ENCODE results near the gene MYEF2.
A peak's percentile ranks its signal among the peaks of the same experiment; 100 is the strongest.

Gene MYEF2

DNA sequence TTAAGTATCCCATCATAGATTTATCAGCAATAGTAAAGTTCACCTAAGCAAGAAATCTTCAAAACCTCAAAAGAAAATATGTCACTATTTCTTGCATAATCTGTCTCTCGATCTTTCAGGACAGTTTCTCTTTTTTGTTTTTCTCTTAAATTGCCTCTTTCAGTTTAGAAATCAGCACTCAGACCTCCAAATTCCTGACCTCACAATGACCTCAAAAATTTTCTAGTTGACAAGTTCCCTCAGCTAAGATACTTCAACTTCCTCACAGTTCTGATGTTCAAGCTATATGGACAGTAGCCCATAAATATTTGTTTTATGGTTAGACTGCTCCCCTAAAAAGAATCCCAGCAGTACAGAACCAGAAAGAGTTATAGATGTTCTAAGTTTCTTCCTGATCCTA, 33.2 kb downstream of the MYEF2 start:
- no peak for DNase-seq (ENCODE audit: low spot score)

DNA sequence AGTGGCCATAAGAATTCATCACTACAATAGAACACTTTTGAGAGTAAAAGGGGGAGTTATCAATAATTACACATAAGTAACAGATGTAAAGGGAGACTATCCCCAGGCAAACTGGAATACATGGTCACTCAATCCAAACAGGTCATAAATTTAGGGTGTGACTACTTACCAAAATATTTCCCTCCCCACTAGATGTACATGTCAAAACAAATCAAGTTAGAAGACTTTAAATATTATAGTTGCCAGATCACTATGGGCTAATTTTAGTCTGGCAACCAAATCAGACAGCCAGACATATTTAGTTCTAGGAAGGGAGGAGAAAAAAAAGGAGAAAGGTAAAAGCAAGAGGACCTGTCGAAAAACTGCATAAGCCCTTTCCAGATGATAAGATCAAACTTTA, 34.2 kb downstream of the MYEF2 start:
- no peak for DNase-seq (ENCODE audit: low spot score)

DNA sequence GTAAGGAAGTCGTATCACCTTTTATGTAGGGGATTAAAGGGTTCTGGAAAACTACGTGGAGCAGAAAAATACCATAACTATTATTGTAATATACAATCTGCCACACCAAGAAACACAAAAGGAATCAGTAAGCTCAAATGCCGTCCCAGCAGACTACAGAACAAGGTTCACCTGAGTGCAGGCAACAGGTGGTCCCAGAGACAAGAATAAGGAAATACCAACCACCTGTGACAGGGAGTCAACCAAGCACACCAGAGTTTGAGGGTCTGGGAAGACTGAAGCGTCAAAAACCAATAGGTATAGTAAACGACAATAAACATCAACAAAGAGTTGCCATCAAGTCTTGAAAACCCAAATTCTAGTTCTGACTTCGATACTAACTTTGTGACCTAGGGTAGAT, 45.2 kb downstream of the MYEF2 start:
- no peak for DNase-seq (ENCODE audit: low spot score)

DNA sequence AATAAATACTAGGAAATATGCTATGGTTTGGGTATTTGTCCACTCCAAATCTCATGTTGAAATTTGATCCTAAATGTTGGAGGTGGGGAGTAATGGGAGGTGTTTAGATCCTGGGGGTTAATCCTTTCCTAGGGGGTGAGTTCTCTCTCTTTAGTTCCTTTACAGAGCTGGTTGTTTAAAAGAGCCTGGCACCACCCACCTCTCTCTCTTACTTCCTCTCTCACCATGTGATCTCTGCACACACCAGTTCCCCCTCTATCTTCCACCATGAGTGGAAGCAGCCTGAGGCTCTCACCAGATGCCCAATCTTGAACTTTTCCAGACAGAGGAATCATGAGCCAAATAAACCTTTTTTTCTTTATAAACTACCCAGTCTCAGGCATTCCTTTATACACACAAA, 46.8 kb downstream of the MYEF2 start:
- no peak for DNase-seq (ENCODE audit: low spot score)

DNA sequence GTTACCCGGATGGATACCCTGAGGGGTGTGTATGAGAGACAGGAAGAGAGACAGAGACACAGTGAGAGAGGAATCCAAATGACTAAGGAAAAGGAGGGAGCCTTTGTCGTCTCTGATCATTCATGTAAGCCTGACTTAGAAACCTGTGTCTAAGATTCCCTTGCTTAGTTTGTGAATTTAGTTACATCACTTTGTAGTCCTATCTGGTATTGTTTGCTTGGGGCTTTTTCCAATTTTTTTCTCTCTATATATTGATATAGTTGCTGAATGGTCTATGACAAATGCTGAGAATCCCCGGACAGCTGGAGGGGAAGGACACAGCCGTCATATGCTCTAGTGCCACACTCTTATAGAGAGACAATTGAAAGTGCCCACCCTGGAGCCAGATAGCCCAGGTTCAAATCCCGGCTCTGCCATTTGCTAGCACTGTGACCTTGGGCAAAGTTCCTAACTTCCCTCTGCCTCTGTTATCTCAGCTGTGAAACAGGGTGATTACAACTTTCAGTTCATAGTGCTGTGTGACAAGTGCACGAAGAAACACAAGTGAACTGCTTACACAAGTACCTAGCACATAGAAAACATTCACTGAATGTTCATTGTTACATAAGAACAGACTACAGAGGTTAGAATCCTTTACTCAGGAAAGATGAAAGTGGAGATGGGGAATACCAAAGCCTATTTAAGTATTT, 51.3 kb downstream of the MYEF2 start:
- no peak for DNase-seq (ENCODE audit: low spot score)

DNA sequence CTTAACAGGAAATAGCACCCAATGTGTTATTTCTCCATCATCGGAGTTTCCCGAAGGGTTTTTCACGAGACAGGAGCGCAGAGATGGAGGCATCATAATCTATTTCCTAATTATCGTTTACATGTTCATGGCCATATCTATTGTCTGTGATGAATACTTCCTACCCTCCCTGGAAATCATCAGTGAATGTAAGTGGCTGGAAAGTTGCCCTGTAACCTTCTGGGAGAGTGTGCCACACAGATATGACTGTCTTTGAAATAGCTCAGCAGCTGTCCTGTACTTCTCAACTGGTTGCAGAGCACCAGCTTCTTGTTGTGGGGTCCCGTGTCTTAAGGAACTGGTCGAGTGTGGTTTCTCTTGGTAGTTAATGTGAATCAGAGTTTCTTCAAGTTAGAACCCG, 56.2 kb downstream of the MYEF2 start:
- no peak for DNase-seq (ENCODE audit: low spot score)

DNA sequence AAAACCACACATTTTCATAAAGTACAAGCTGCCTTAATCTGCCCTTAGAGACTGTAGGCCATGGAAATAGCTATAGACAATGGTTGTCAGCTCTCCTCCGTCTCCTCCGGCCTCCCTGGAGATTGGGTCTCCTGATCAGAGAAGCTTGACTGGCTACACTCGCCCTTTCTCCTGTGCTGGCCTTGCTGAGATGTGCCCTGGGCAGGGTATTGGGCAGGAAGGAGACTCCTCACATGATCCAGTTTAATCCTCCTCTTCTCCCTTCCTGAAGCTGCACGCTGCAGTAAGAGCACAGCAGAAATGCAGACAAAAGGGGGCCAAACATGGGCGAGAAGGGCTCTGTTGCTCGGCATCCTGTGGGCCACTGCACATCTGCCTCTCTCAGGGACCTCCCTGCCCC, 57.4 kb downstream of the MYEF2 start, which contains the start of gene SLC24A5:
TSS of gene SLC24A5 (plus strand) at position 246 of the 400 bp plus-strand sequence. CDS start at position 301, 55 bp downstream.
- no peak for DNase-seq (ENCODE audit: low spot score)

DNA sequence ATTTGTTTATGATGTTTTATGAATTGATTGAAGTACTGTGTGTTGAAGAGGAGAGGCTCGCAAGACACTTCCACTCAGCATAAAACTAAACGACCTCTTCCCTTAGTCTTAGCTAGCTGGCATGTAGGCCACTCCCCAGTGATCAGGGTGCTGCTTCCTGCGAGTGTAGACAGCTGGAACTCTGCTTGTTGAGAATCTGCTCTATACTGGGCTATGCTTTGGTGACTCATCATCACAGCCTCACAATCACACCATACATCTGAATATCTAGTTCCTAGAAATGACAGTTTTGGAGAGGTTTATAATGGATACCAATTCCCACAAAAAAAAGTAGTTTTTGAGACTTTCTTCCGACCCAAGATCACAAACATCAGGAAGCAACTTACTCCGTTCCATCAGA, 58.8 kb downstream of the MYEF2 start:
- no peak for DNase-seq (ENCODE audit: low spot score)

DNA sequence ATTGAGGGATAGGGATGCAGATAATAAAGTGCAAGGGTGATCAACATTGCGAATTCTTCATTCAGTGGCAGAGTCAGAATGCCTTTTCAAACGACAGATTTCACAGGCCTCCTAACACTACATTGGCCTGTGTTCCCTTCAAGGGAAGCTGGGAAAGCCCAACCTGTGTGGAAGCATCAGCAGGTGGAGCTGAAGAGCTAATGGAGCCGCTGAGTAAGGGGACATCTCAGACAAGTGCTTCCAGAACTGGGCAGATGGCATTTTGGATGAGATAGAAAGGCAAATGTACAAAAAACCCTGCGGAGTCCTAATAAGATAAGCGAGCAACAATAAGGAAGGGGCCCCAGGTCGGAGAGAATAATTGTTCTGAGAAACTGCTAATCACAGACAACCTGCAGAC, 65.9 kb downstream of the MYEF2 start:
- DNase-seq (ENCODE audit: low spot score), result peak; percentile 51

DNA sequence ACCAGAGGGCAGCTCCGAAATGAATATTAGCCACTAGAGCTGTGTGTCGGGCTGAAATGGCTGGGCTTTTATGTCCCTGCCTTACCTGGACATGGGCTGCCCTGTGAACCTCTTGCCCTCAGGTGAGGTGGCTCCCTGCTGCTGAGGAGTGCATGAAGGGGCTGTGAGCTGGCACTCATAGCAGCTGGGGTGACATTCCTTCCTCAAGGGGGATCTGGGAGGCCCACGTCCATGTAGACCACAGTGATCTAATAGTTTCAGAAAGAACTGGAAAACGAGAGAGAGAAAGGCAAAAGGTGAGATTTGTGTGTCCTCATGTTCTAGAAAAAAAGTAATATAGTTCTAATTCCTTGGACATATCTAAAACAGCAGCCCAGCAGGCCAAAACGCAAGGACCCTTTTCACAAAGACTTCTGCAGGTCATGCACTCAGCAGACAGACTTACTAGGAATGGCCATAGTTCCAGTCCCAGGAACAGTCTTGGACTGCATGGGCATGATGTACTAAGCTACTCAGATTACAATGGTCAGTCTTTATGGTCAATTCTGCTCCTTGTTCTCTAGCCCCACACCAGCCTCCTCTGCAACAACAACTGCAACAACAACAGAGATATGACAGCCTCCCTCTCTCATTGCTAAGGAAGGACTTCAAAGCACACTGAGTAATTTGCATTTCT, 68.1 kb downstream of the MYEF2 start:
- DNase-seq (ENCODE audit: low spot score), result peak; percentile 26

DNA sequence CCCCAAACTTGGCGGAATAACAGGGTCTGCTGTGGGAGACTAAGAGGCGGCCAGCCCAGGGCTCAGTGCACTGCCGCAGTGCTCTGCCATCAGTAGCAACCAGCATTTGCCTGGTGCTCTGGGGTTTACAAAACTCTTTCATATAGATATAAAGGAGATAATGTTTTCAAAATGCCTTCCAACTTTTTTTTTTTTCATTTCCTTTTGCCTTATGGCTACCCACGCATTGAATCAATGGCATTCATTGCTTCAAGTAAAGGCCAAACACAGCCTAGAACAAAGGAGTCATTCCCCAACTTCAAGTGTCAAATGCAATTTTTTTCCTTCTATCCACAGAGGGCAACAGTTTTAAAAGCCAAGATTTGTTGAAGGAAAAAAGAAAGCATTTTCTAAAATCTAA, 68.9 kb downstream of the MYEF2 start:
- DNase-seq (ENCODE audit: low spot score), result no peak

DNA sequence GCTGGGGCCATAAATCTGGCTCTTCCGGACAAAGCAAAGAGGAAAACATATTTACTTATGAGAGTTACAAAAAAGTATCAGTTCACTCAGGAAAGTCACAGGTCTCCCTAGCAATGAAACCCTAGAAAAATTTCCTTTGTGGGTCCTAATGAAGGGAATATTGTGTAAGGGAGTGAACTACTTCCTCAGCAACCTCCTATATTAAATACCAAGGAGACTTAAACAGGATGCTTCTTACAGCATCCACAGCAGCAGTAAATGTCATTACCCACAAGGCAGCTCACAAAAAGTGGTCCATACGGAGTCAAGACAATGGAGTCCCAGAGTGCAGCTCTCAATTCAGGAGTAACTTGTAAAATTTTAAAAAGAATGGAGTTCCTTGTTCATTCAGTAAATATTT, 72.2 kb downstream of the MYEF2 start:
- no peak for DNase-seq (ENCODE audit: low spot score)

DNA sequence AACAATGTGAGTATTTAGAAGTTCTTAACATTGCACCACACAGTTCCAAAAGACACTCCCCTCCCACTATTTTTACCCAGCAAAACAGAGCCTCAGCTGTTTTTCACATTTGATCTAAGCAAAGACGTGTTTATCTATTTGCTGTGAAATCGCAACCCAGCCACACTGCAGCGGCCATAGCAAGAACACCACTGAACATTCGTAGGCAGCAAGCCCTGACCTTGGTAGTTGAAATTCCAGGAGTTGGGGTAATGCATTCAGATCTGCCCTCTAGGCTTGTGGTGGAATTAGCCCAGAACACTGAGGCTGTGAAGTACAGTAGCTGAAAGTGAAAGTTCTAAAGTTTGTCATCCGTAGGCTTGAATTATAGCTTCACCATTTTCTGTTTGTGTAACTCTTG, 74.4 kb downstream of the MYEF2 start:
- DNase-seq (ENCODE audit: low spot score), result no peak

DNA sequence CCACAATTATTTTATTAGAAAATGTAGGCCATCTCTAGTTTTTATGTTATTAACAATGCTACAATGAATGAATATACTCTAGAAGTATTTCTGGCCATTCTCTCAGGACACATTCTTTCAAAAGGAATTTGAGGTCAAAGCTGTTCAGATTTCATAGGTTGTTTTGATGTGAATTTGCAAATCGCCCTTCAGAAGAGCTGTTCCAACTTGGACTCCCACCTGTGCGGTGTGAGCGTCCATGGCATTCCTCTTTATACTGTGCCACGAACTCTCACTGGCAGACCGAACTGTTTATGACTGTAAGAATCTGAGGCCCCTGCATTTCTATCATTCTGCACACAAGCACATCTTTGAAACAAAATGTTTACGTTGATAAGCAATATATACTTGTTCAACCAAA, 75.9 kb downstream of the MYEF2 start:
- DNase-seq (ENCODE audit: low spot score), result no peak

DNA sequence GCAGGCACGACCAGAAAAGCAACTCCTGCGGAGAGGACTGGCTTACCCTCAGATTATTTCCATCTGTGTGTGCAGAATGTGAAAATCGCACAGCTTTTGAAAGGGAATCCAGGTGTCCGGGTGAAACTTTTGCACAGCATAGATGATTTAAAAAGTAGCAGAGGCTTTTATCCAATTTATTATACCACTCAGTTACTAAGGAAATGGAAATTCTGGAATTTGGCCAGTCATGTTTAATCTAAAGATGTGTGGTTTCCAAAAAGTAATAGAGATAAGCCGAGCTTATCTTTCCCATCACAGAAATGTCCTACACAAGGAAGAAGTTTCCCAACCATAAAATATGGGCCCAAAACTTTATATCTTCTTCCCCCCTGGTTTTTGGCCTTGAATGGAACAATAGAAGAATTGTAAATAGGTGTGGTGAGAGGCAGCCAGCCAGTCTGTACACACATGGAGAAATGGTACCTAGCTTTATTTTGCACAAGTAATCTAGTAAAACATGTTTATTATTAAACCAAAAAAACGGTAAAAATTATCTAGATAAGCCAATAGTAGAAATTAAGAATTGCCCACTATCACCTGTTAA, 76.6 kb downstream of the MYEF2 start:
- no peak for DNase-seq (ENCODE audit: low spot score)

DNA sequence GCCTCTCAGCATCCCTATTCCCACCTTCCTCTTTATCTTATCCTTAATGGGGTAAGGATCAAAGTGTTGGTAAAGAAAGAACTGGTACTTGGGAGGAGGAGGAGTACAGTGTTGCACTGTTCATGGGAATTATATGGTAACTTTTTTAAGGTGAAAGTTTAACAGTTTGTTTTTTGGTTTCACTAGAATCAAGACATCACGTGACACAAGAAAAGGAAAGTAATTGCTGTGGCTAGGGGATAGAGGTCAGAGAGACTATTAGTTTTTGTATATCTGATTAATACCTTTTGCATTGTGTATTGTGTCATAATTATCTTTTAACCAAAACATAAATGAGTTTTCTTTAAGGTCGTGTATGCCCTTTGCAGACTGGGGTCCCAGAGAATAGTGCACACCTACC, 80.8 kb downstream of the MYEF2 start:
- DNase-seq (ENCODE audit: low spot score), result no peak

DNA sequence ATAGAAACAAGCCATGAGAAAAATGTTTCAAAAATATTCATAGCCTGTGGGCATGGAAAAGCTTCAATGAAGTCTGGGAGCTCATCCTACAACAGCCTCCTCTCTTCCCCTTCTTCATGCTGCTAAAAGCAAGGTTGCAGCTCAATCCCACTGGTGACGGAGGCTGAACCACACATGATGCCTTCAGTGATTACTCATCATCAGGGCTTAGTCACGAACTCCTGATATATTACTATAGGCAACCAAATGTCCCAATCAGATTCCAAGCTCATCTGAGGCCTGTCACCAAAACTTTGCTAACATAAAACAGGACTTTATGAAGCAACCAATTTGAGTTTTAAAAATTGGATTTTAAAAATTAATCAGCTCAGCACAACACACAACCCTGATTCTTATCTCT, 81.3 kb downstream of the MYEF2 start:
- no peak for DNase-seq (ENCODE audit: low spot score)

DNA sequence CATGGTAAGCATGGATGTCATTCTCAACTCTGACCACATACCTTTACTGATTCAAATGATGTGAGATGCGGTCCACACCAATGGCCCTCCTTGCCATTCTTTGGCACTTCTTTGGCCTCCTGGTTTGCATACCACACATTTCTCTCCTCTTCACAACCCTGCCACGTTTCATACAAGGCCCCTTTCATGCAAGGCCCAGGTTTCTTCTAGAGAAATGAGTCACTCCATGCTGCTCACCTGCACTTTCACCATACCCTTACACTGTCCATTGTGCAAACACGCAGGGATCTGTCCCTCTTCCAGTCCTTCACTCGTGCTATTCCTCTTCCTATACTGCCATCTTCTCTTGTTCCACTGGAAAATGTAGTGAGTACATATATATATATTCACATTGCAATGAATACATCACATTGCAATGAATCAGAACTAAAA, 81.7 kb downstream of the MYEF2 start:
- DNase-seq (ENCODE audit: low spot score), result no peak

DNA sequence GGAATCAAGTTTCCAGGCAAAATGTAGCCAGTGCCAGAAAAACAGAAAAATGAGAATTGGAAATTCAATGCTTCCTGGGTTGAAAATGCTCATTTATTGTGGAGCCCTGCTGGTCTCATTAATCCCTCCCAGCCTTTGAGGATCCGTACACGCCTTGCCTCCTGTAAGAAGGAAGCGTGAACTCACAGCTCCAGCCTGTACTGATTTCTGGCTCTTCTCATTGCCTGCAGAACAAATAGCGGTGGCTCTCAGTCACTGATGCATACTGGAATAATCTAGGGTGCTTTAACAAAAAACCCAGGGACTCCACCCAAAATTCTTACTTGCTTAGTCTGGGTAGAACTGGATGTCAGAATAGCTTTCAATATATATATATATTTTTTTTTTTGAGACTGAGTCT, 86.6 kb downstream of the MYEF2 start:
- no peak for DNase-seq (ENCODE audit: low spot score)

DNA sequence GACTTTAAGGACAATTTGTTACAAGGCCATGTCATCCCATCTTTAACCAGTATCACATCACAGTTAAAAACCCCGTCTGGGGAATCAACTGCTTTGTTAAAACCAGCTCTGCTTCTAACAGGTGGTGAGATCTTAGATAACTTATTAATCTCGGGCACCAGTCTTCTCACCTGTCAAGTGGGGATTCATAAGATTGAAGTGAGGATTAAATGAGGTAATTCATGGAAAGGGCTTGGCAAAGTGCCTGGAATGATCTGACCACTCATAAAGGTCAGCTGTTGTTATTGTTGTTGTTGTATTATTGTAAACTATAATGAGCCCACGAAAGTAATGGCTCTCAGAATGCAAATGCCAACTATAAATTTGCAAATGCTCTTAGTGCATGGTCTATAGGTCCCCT, 87.4 kb downstream of the MYEF2 start:
- DNase-seq (ENCODE audit: low spot score), result no peak

DNA sequence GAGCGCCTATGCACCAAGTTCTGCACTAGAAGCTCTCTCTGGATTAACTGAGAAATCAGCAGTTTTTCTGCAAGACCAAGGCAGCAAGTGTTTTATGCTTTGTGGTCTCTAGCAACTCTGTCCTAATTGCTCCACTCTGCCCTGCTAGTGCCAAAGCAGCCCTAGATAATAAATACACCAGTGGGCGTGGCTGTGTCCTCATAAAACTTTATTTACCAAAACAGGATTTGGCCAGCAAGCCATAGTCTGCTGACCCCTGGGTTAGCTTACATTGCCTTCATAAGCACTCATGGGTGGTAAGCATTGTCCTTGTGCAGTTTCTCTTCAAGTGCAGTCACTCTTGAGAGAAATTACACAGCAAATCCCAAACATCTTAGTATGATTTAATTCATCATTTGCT, 88.0 kb downstream of the MYEF2 start:
- DNase-seq (ENCODE audit: low spot score), result no peak

DNA sequence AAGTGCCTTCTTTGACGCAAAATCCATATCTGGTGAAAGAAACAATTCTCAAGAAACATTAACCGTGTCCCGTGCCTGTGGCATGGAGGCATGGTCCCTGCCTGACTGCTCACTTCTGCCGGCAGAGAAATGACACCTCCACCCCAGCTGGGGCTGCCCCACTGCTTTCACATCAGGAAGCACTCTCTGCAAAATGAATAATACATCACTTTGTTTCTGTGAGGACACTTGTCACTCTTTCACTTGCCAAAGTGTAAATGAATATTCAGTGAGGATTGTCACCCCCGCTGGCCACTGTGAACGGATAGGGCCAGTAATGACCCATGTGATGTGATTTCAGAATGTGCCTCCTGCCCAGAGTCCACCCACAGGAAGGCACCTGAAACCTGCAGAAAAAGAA, 88.4 kb downstream of the MYEF2 start:
- no peak for DNase-seq (ENCODE audit: low spot score)

DNA sequence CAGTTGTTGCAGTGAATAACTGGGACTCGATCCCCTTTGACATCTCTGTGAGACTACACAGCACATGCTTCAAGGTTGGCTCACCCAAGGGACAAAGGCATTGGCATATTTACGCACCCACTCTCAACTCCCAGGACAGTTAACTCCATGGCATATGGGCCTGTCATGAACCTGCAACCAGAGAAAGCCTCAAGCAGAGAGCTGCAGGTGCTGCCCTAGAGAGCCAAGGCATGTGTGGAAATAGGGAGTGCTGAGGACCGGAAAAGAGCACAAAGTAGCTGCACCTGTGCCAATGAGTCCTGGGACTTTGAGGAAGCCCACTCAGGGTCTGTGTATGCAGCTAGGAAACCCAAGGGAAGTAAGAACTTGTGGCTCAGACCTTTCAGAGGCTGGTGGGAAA, 90.3 kb downstream of the MYEF2 start:
- DNase-seq (ENCODE audit: low spot score), result no peak

DNA sequence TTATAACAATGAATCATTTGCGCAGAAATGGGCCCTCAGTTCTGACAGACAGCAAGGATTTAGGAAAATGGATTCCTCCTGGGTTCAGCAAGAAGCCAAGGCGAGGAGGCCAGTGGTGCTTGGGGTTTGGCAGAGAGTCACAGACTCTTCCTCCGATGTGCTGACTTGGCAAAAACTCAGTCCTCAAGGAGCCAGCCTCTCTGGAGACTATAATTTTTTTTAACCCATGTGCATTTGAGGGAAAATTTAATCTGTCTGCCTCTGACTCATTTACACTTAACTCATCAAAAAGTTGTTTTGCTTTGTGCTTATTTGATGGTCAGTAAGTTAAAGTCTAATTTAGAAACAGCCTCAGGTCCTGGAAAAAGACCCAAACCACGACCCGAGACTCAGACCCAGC, 91.5 kb downstream of the MYEF2 start:
- DNase-seq (ENCODE audit: low spot score), result no peak
